ENCODE results near the gene SMAD6.

DNA sequence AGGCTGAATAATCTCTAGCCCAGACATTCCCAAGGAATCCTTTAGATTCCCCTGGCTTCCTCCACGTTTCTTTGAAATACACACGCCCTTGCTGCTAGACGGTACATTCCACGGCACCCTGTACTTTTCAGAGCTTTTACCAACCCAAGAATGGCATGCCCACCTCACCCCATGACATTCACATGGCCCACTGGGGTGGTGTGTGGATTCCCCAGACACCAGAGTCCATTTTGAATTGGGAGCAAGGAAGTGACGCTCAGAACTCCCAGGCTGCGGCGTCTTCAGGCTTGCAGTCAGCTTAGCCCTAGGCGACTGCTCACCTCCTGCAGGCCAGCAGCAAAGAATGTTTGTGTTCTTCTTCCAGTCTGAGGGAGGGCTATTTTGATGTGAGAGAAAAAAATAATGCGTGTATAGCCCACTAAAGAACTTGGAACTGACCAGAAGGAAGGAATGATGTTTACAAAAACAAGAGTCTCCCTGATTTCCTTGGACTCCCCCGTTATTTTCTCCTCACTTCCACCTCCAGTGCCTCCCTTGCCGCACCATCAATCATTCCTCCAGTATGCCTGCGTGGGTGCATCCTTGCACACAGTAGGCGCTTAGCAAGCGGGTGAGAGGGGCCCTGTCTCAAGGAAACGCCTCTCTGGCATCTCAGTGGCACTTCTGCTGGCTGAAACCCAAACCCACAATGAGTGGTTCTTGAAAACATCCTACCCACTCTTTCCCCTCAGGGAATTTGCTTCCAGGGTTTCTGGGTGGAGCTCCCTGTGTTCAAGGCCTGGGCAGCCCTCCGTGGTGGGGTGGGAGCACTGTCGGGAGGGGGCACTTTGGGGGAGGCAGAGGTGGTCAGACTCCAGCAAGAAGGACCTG, 59.9 kb downstream of the SMAD6 start:
- TF ChIP-seq, protein P1, sequence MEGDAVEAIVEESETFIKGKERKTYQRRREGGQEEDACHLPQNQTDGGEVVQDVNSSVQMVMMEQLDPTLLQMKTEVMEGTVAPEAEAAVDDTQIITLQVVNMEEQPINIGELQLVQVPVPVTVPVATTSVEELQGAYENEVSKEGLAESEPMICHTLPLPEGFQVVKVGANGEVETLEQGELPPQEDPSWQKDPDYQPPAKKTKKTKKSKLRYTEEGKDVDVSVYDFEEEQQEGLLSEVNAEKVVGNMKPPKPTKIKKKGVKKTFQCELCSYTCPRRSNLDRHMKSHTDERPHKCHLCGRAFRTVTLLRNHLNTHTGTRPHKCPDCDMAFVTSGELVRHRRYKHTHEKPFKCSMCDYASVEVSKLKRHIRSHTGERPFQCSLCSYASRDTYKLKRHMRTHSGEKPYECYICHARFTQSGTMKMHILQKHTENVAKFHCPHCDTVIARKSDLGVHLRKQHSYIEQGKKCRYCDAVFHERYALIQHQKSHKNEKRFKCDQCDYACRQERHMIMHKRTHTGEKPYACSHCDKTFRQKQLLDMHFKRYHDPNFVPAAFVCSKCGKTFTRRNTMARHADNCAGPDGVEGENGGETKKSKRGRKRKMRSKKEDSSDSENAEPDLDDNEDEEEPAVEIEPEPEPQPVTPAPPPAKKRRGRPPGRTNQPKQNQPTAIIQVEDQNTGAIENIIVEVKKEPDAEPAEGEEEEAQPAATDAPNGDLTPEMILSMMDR (conservative IDR thresholded peaks at IDR 0.05 in 1 of 2, IDR thresholded peaks at IDR 0.05 in 1 of 2; ENCODE audit: low read depth in 1 of 2, low read length in 2 of 2): no peak
- TF ChIP-seq EZH2 (IDR thresholded peaks at IDR 0.05; ENCODE audit: low read length, missing control alignments): no peak

All from fibroblast of lung (primary cell).